Measurements from ENCODE around the gene MSRB3. TPM values are rescaled to one million over a fixed set of nuclear protein-coding genes. Genes with fewer than 3 reads are reported as not detected.

The MSRB3 gene
- total RNA-seq, 2 donors from 2014 or later: 3.5 to 29.6 TPM

DNA sequence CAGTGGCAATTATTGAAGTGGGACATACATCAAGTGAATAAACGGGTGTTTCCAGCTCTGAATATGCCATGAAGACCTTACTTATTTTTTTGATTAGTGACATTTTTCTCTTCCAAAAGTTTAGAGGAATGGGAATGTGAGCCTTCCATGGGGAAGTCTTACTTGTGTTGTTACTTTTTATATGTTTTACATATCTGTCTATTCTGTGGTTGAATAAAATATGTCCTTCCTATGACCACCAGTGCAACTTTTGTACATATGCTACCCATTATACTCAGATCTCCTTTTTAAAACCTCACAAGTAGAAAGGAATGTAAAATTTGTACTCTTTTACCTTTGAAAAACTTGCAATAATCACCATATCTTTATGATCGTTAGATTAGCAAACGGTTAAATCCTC is 132.7 kb downstream of the MSRB3 start:
- no peak overlapping the region for H3K4me3 ChIP-seq
- DNase-seq: no peak
- H3K27ac ChIP-seq: no peak overlapping the region
- H3K9ac ChIP-seq (ENCODE audit: low read depth in 2 of 2, low read length in 2 of 2): no peak overlapping the region
- H3K9me3 ChIP-seq: no peaks in the 10 kb centered on the region
- intact Hi-C loops (cut with DNase I): no loop called here
- no peaks in the 10 kb centered on the region for H3K27me3 ChIP-seq
- no peaks in the 10 kb centered on the region for H3K4me1 ChIP-seq
- TF ChIP-seq, protein P1, sequence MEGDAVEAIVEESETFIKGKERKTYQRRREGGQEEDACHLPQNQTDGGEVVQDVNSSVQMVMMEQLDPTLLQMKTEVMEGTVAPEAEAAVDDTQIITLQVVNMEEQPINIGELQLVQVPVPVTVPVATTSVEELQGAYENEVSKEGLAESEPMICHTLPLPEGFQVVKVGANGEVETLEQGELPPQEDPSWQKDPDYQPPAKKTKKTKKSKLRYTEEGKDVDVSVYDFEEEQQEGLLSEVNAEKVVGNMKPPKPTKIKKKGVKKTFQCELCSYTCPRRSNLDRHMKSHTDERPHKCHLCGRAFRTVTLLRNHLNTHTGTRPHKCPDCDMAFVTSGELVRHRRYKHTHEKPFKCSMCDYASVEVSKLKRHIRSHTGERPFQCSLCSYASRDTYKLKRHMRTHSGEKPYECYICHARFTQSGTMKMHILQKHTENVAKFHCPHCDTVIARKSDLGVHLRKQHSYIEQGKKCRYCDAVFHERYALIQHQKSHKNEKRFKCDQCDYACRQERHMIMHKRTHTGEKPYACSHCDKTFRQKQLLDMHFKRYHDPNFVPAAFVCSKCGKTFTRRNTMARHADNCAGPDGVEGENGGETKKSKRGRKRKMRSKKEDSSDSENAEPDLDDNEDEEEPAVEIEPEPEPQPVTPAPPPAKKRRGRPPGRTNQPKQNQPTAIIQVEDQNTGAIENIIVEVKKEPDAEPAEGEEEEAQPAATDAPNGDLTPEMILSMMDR (IDR thresholded peaks at IDR 0.05): no peak
- no peaks in the 10 kb centered on the region for H3K36me3 ChIP-seq

DNA sequence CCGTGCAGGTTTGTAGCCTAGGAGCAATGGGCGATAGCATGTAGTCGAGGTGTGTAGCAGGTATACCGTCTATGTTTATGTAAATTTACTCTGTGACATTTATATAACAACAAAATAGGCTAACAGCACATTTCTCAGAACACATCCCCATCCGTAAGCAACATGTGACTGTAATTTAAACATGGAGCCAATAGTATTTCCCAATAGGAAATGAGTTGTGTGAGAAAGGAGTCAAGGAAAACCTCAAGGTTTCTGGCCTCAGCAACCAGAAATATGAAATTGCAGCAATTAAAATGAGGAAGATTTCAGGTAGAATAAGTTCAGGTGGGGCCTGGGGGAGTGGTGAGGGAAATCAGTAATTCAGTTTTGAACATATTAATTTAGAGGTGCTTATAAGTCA is 136.0 kb downstream of the MSRB3 start:
- Histone ChIP-seq H3K9me3 (no peaks in the 10 kb centered on the region), H3K27me3 (no peaks in the 10 kb centered on the region), H3K4me1 (no peaks in the 10 kb centered on the region), H3K36me3 (no peaks in the 10 kb centered on the region), H3K9ac (ENCODE audit: low read depth in 2 of 2, low read length in 2 of 2) (no peak overlapping the region), H3K4me3 (no peak overlapping the region), H3K27ac (no peak overlapping the region)
- no peak for DNase-seq
- TF ChIP-seq, protein P1 (IDR thresholded peaks at IDR 0.05): no peak
- intact Hi-C loops (cut with DNase I): no loop called here

DNA sequence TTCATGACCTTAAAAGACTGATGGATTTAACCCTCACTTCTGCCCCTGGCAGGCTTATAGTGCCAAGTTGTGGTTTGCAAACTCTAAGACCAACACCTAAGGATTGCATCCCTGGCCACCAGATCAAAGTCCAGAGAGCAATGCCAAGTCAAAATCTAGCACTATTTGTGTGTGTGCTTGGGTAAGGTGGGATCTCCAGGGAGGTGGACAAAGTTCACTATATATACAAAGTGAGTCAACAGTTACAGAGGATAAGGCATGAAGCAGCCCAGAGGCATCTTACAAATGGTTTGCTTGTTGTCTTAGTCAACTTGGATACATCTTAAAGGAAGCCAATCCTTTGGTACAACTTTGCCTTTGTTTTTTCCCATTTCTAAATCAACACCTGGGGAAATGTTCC is 137.3 kb downstream of the MSRB3 start:
- H3K27ac ChIP-seq: no peak overlapping the region
- H3K27me3 ChIP-seq: no peaks in the 10 kb centered on the region
- no peaks in the 10 kb centered on the region for H3K9me3 ChIP-seq
- H3K36me3 ChIP-seq: no peaks in the 10 kb centered on the region
- TF ChIP-seq, protein P1 (IDR thresholded peaks at IDR 0.05): no peak
- no peaks in the 10 kb centered on the region for H3K4me1 ChIP-seq
- DNase-seq: no peak
- H3K4me3 ChIP-seq: no peak overlapping the region
- intact Hi-C loops (cut with DNase I): no loop called here
- H3K9ac ChIP-seq (ENCODE audit: low read depth in 2 of 2, low read length in 2 of 2): no peak overlapping the region

DNA sequence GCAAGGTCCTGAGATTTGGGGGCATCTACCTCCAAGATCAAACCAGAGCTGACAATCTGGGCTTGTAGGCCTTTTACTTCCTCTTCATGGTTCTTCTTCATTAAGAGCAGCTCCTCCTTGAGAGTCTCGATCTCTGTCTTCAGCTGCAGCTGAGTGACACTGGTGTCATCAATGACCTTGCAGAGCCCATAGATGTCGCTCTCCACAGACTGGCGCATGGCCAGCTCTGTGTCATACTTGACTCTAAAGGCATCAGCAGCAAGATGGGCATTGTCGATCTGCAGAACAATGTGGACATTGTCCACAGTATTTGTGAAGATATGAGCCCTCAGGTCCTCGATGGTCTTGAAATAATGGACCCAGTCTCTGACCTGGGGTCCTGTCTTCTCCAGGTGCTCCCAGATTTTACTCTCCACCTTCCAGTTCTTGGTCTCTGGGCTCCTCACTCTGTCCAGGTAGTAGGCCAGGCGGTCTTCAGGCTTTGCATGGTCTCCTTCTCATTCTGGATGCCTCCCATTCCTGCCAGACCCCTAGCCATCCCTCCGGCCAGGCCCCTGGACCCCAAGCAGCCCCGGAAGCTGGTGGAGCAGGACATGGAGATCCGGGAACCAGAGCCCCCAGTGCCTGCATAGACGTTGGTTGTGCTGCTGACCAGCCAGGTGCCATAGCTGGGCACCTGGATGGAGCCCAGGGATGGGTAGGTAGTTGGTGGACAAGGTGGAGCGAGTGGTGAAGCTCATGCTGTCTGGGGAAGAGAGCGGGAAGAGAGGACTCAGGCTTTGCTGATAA is 141.0 kb downstream of the MSRB3 start:
- Histone ChIP-seq H3K27ac (no peak overlapping the region), H3K27me3 (no peaks in the 10 kb centered on the region), H3K9me3 (no peaks in the 10 kb centered on the region), H3K4me1 (no peaks in the 10 kb centered on the region), H3K4me3 (no peak overlapping the region), H3K9ac (ENCODE audit: low read depth in 2 of 2, low read length in 2 of 2) (no peak overlapping the region), H3K36me3 (no peaks in the 10 kb centered on the region)
- intact Hi-C loops (cut with DNase I): no loop called here
- TF ChIP-seq, protein P1 (IDR thresholded peaks at IDR 0.05): no peak
- DNase-seq: no peak

DNA sequence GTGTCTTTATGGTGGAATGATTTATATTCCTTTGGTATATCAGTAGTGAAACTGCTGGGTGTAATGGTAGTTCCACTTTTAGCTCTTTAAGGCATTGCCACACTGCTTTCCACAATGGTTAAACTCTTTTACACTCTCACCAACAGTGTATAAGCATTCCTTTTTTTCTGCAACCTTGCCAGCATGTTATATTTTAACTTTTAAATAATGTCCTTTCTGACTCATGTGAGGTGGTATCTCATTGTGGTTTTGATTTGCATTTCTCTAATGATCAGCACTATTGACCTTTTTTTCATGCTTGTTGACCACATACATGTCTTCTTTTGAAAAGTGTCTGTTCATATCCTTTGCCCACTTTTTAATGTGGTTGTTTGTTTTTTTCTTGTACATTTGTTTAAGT is 142.5 kb downstream of the MSRB3 start:
- Histone ChIP-seq H3K4me1 (no peaks in the 10 kb centered on the region), H3K36me3 (no peaks in the 10 kb centered on the region), H3K27me3 (no peaks in the 10 kb centered on the region), H3K4me3 (no peak overlapping the region), H3K9me3 (no peaks in the 10 kb centered on the region), H3K27ac (no peak overlapping the region), H3K9ac (ENCODE audit: low read depth in 2 of 2, low read length in 2 of 2) (no peak overlapping the region)
- TF ChIP-seq, protein P1 (IDR thresholded peaks at IDR 0.05): no peak
- intact Hi-C loops (cut with DNase I): no loop called here
- DNase-seq: no peak
